Measurements from ENCODE around the gene QSOX1. TPM values are rescaled to one million over a fixed set of nuclear protein-coding genes. Genes with fewer than 3 reads are reported as not detected.
A peak's percentile ranks its signal among the peaks of the same experiment; 100 is the strongest.

QSOX1 gene
- total RNA-seq, 1 donor from 2014 or later, result 14.3 TPM

GRCh38 chr1:180168786-180169639 lies 14.3 kb downstream of the QSOX1 start:
- no peak for DNase-seq (ENCODE audit: low spot score in 2 of 2)

DNA sequence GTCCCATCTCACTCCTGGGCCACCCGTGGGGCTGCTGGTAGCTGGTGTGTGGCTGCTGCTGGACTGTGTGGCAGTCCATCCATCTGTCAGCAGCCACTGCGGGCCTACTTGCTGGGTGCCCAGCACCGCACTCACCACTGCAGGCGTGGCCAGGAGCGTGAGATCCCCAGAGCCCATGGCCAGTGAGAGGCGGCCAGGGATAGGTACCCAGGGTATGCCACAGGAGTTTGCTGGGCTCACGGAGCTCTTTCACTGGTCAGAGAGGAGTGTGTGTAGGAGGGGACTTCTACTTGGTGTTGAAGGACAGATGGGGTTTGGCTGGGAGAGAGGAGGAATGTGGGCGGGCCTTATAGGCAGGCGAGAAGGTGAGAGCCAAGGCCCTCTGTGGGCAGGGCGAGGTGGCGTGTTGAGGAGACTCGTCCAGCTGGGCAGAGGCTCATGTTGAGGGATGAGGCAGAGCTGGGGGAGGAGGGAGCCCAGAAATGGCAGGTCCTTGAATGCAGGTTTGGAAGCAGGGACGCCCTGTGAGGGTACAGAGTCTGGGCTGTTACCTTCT lies 15.0 kb downstream of the QSOX1 start:
- FAIRE-seq (no peak), DNase-seq (ENCODE audit: low spot score in 2 of 2) (no peak)

More at GRCh38 chr1:180168786-180169639, 14.3 kb downstream of the QSOX1 start:
- no peak for FAIRE-seq

GRCh38 chr1:180170546-180171151 lies 16.0 kb downstream of the QSOX1 start:
- no peak for DNase-seq (ENCODE audit: low spot score in 2 of 2)
- no peak for FAIRE-seq

GRCh38 chr1:180171691-180172090 lies 17.0 kb downstream of the QSOX1 start:
- FAIRE-seq (no peak), DNase-seq (ENCODE audit: low spot score in 2 of 2) (no peak)

GRCh38 chr1:180173451-180173850 lies 18.8 kb downstream of the QSOX1 start:
- DNase-seq (ENCODE audit: low spot score in 2 of 2) (no peak), FAIRE-seq (no peak)

- DNase-seq (ENCODE audit: low spot score in 2 of 2), result peak in 1 of 2 donors; percentile 63
- FAIRE-seq, result no peak
These were observed 19.3 kb downstream of the QSOX1 start for GRCh38 chr1:180173952-180174351.

DNA sequence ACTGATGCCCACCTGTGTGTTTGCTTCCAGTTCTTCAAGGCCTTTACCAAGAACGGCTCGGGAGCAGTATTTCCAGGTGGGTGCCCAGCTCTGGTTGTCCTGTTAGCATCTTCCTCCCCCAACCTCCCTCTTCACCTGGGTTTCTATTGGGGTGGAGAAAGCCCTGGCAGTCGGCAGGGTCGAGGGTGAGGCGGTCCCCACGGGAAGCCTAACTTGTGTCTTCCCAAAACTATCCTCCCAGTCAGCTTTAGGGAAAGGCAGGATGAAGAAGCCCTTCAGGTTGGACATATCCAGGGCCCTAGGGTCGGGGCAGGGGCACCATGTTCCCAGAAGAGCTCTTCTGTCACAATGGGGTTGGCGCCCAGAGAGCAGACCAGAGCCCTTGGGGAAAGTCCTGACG lies 20.6 kb downstream of the QSOX1 start:
- no peak for FAIRE-seq
- DNase-seq (ENCODE audit: low spot score in 2 of 2), result no peak

- DNase-seq (ENCODE audit: low spot score in 2 of 2) (no peak), FAIRE-seq (no peak)
These were observed 21.1 kb downstream of the QSOX1 start for GRCh38 chr1:180175806-180176205.

- no peak for FAIRE-seq
- DNase-seq (ENCODE audit: low spot score in 2 of 2), result no peak
These were observed 22.3 kb downstream of the QSOX1 start for GRCh38 chr1:180176965-180177364.

DNA sequence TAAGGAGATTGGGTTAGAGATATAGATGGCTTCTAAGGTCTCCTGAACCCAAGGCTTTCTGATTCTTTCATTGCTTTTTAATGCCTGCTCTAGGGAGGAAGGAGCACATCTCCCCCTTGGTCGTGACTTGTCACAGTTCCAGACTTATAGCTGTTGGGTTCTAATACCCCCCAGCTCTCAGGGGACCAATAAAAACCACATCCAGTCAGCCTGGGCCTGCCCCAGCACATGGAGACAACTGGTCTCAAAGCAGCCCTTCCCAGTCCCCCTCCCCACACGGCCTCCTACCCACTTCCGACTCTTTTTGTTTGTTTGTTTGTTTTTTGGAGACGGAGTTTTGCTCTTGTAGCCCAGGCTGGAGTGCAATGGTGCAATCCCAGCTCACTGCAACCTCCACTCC lies 23.3 kb downstream of the QSOX1 start:
- FAIRE-seq (no peak), DNase-seq (ENCODE audit: low spot score in 2 of 2) (no peak)

- DNase-seq (ENCODE audit: low spot score in 2 of 2), result peak; percentile 61 to 82
- no peak for FAIRE-seq
These were observed 24.0 kb downstream of the QSOX1 start for GRCh38 chr1:180178511-180179161.

DNA sequence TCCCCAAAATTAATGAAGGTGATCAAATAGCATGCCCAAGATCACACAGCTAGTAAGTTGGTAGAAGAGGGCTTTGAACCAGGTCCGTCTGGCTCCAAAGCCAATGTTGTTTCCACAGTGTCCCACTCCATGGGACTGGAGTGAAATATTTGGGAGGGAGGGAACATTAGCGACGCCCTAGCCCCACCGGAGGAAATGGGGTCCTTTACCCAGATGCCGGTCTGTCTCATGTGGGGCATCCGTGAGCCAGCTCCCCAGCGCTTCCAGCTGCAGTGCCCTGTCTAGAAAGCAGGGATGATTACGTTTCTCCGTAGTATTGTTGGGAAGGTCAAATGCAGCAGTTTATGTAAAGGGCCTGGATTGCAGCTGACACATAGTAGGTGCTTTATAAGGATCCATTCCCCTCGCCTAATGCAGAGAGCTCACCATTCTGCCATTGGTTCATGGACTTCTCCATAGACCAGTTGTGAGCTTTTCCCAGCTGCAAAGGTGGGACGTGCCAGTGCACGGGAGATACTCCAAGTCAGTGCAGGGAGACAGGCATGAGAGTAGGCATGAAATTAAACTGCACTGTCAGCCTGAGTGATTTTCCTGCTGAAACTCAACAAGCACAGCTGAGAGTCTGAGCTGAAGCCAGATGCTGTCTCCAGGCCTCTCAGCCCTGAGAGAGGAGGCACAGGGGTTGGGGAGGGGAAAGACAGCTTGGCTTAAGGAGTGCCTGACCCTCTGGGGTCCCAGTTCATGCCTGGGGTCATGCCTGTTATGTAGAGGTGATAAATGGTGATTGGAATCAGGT lies 24.7 kb downstream of the QSOX1 start:
- FAIRE-seq (no peak), DNase-seq (ENCODE audit: low spot score in 2 of 2) (no peak)

GRCh38 chr1:180181048-180181447 lies 26.4 kb downstream of the QSOX1 start:
- FAIRE-seq, result no peak
- DNase-seq (ENCODE audit: low spot score in 2 of 2), result no peak

GRCh38 chr1:180181996-180182642 lies 27.4 kb downstream of the QSOX1 start:
- FAIRE-seq, result no peak
- DNase-seq (ENCODE audit: low spot score in 2 of 2), result no peak

DNA sequence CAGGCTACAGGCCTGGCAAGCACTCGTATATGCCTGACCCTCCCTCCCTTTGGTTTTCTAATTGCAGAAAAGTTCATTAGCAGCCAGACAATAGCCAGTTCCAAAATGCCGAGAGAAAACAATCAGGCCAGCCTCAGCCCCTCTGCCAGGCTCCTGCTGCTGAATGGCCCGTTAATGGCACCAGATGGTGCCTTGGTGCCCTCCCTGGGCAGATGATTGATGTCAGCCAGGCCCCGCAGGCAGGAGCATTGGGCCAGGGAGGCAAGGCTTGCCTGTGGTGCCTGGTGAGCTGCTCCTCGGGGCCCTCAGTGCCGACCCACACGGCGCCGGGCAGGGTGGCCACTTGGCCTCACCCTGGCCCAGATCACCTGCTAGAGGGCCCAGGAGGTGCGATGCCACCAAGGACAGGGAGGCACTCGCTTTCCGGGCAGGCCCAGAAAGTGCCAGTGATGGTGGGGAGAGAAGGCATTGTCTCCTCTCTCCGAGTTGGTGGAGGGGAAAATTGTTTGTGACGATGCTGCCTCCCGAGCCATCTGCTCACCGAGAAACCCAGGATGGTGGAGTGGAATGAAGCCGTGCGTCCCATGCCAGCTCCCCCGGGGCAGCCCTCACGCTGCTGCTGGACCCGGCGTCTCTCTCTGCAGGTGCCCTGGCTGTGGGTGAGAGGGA lies 28.1 kb downstream of the QSOX1 start:
- FAIRE-seq (no peak), DNase-seq (ENCODE audit: low spot score in 2 of 2) (no peak)

GRCh38 chr1:180183426-180183825 lies 28.8 kb downstream of the QSOX1 start:
- no peak for FAIRE-seq
- no peak for DNase-seq (ENCODE audit: low spot score in 2 of 2)

- DNase-seq (ENCODE audit: low spot score in 2 of 2) (no peak), FAIRE-seq (no peak)
These were observed 29.4 kb downstream of the QSOX1 start for GRCh38 chr1:180184041-180184440.

GRCh38 chr1:180185281-180185680 lies 30.6 kb downstream of the QSOX1 start:
- no peak for DNase-seq (ENCODE audit: low spot score in 2 of 2)
- FAIRE-seq, result no peak

GRCh38 chr1:180185971-180186645 lies 31.4 kb downstream of the QSOX1 start:
- FAIRE-seq, result no peak
- DNase-seq (ENCODE audit: low spot score in 2 of 2), result no peak

All from frontal cortex (tissue), 4 donors.